GM20000 (cell line): ENCODE measurements around the gene ZNF521.

Experiments used
- DNase-seq: peaks from one replicate; pipeline ENCODE4 v3.0.0; 2012; ENCODE audit warnings: low spot score
- TF ChIP-seq, protein P1 (sequence below): IDR thresholded peaks from 2 replicates; pipeline ENCODE4 v1.5.1; 2012; ENCODE audit warnings: mild to moderate bottlenecking, control low read depth; ENCODE audit errors: extremely low read depth, missing control alignments

The ZNF521 gene

DNA sequence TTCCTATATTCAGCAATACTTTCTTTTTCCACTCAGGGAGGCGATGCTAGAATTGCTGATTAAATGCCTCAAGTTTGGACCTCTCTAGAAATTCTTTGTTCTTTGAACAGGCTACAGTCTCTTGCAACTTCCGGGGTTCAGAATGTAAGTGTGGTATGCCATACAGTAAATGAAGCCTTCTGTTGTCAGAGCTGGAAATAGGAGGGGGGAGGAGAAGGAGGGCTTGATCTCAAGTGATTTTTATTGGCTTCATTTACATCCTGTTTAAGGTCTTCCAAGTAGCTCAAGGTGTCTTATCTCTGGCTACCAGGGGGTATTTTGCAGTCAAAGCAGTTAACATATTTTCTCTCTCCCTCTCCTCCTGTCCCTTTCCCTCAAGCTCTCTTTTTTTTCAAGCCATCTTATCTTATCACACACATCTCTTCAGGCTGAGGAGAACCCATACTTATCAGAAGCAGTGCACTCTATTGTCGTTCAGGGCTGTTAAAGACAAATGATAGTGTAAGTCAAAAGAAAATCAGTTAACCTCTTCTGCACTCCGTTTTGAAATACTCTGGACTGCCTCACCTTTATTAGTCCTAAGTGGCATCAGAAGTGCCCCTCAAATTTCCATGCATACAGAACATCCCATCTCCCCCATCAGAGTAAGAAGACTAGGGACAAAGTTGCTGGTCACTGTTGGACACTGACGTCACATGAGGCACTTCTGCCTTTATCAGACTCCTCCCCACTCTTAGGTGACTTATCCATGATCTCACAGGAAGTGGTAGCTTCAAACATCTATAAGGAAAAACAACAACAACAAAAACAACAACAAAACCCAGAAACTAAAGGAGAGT is 112.2 kb downstream of the ZNF521 start:
- no peak for DNase-seq
- TF ChIP-seq, protein P1, sequence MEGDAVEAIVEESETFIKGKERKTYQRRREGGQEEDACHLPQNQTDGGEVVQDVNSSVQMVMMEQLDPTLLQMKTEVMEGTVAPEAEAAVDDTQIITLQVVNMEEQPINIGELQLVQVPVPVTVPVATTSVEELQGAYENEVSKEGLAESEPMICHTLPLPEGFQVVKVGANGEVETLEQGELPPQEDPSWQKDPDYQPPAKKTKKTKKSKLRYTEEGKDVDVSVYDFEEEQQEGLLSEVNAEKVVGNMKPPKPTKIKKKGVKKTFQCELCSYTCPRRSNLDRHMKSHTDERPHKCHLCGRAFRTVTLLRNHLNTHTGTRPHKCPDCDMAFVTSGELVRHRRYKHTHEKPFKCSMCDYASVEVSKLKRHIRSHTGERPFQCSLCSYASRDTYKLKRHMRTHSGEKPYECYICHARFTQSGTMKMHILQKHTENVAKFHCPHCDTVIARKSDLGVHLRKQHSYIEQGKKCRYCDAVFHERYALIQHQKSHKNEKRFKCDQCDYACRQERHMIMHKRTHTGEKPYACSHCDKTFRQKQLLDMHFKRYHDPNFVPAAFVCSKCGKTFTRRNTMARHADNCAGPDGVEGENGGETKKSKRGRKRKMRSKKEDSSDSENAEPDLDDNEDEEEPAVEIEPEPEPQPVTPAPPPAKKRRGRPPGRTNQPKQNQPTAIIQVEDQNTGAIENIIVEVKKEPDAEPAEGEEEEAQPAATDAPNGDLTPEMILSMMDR: no peak

DNA sequence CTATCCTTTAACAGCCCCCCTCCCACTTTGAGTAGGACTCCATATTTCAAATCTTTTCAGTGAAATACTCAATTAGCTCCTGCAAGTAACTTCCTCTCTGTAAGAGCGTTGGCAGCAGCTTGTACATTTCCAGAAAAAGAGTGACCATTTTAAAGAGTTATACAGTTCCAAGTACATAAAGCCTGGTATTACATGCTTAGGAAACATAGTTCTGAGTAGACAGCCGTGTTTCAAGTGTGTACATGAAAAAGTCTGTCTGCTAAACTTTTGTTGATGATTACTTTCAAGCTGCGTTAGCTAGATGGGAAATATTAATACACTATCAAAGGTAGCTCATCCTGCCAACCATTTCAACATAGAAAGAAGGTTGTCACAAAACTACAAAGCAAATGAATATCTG is 112.8 kb downstream of the ZNF521 start:
- TF ChIP-seq, protein P1: no peak
- no peak for DNase-seq

DNA sequence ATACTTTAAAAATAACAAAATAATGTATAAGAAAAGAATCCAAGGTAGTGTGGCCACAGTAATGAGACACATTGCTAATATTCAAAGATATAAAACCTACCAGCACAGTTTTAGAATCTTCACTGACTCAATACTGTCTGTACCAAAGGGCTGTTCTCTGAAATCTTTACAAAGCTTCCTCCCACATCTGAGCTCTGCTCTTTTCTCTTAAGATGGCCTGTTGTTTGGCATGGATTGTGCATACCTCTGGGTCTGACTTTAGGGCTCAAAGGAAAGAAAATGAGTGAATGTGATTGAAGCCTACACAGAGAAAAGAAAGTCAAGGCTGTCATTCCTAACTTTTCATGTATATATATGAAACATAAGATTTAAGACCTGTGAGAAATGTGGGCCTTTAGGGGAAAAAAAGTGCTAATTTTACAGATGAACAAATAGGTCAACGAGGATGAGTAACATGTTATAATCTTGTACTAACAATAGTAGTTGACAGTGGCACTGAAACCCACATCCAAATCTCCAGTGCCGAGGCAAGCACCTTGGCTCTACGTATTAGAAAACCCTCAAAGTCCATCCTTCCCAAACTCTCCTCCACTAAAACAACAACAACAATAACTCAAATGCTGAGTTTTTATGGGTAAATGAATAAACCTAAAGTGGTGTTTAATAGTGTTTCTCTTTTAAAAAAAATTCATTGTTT is 114.2 kb downstream of the ZNF521 start:
- DNase-seq: no peak
- TF ChIP-seq, protein P1: no peak

DNA sequence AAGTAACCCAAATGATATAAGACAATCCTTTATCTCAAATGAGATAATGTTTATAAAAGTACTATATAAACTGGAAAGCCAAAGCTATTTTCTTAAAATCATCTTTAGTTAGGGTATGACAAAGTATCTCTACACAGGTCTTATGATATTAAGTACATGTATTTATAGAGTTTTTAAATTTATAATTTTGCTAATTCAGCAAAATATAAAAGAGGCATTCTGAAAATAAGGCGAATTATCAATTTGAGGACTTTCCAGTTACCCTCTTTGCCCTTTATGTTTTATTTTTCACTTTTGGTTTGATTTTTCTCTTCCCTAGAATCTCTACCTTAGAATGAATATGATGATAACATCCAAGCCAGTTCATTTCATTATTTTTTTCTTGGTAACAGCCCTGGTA is 115.2 kb downstream of the ZNF521 start:
- no peak for DNase-seq
- TF ChIP-seq, protein P1: no peak

DNA sequence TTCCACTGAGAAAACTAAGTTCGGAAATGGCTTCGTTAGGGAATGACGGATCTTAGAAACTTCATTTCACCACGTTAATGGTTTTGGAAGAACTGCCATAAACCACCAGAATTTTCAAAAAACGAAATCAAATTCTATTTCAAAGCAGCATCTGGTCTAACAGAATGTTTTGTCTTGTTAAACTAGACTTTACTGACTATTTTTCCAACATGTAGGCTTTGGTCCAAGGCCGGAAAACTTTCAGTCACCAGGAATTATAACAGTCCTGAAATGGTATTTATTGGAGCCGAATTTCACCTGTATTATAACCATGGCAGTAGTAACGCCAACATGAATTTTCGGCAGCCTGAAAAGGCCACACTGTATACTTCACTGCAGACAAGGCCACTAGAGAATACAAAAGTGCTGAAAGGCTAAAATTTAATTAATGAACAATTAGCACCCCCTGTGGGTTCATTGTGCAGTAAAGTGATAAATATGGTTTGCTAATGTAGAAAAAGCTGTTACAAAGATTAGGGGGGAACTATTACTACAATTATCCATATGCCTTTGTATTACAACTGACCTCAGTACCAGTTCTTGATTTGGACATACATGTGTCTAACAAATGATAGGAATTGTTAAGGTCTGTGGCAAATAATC is 116.4 kb downstream of the ZNF521 start:
- TF ChIP-seq, protein P1: no peak
- no peak for DNase-seq

DNA sequence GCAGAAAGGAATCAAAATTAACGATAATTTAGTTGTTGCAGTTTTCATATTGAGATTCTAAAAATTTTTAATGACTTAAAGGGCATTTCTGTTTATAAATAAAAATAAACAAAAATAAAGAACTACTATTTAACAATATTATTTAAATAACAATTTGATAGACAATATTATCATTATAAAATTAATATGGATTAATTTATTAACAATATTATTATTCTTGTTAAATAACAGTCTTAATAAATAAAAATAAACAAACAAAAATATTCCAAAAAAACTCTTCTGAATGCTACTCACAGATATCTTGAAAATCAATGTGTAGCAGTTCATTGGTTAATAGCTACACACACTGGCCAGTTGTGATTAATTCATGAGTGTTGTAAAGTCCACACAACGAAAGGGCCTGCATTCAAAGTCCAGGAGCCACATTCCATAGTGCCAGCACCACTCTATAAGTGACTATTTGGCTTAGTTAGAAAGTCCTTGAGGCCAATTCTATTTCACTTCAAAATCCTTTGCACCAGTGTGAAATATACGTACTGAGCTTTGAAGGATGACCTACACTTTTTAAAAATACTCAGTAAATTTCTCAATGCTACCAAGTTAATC is 117.1 kb downstream of the ZNF521 start:
- TF ChIP-seq, protein P1: no peak
- DNase-seq: no peak

DNA sequence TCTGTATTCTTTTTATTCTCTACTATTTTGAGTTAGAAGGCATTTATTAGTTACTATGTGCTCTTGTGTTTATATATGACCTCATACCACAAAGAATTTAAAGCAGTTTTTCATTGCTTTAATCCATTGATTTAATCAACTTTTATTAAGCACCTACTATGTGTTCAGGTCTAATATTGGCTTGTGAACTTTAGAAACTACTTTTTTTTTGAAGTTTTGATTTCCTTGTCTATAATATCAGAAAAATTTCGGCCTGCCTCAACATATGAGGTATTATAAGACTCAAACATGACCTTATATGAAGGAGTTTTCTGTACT is 117.7 kb downstream of the ZNF521 start:
- TF ChIP-seq, protein P1: no peak
- no peak for DNase-seq
